WI38 (cell line): Measurements from ENCODE around the gene SYNGR4.
A peak's percentile ranks its signal among the peaks of the same experiment; 100 is the strongest.

ENCODE experiments used
- H3K4me3 ChIP-seq: 2 replicates; pipeline ENCODE4 v1.5.1; 2011; ENCODE audit warnings: low read depth, mild to moderate bottlenecking, control low read depth, low read length
- CTCF ChIP-seq: IDR thresholded peaks from 2 replicates; pipeline ENCODE4 v1.5.1; 2012; ENCODE audit warnings: low read depth, mild to moderate bottlenecking, control low read depth, low read length

Gene SYNGR4

GRCh38 chr19:48344892-48345291 lies 19.3 kb upstream of the SYNGR4 start:
- no peak overlapping the region for H3K4me3 ChIP-seq
- no peak for TF ChIP-seq CTCF

DNA sequence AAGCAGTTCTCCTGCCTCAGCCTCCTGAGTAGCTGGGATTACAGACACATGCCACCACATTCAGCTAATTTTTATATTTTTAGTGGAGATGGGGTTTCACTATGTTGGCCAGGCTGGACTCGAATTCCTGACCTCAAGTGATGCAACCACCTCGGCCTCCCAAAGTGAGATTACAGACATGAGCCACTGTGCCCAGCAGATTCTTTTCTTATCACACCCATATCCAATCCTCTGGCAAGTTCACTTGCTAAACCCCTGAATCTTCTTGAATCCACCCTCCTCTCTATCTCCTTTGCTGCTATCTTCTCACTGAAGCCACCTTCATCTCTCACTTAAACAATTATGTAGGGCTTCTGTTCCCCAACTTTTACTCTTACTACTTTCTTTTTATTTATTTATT lies 18.0 kb upstream of the SYNGR4 start:
- TF ChIP-seq CTCF: no peak
- H3K4me3 ChIP-seq: no peak overlapping the region

- TF ChIP-seq CTCF: no peak
- H3K4me3 ChIP-seq: no peak overlapping the region
Measured at GRCh38 chr19:48348045-48348444, 16.1 kb upstream of the SYNGR4 start.

GRCh38 chr19:48348737-48349136 lies 15.4 kb upstream of the SYNGR4 start:
- no peak overlapping the region for H3K4me3 ChIP-seq
- no peak for TF ChIP-seq CTCF

GRCh38 chr19:48350856-48351255 lies 13.3 kb upstream of the SYNGR4 start:
- no peak overlapping the region for H3K4me3 ChIP-seq
- no peak for TF ChIP-seq CTCF

GRCh38 chr19:48351341-48351752 lies 12.8 kb upstream of the SYNGR4 start:
- no peak overlapping the region for H3K4me3 ChIP-seq
- TF ChIP-seq CTCF: peak; percentile 81

DNA sequence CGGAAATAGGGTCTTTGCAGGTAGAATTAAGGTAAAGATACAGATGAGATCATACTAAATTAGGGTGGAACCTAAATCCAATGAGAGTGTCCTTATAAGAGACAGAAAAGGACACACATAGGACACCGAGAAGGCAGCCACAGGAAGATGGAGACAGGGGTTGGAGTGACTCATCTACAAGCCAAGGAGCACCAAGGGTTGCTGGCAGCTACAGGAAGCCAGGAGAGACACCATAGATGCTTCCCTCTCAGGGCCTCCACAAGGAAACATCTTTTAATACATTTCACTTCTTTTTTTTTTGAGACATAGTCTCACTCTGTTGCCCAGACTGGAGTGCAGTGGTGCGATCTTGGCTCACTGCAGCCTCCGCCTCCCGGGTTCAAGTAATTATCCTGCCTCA lies 10.5 kb upstream of the SYNGR4 start:
- TF ChIP-seq CTCF: no peak
- no peak overlapping the region for H3K4me3 ChIP-seq
